ENCODE measurements around the gene SLC16A1.
"Not testable (repeated sequence)": the region's sequence is repeated elsewhere in the genome, so short reads cannot be mapped to it uniquely, and the experiment has no call there.

Gene SLC16A1

GRCh38 chr1:112971006-112971405 is 15.0 kb upstream of the SLC16A1 start:
- DNase-seq (ENCODE audit: low read depth in 2 of 2) = no peak

GRCh38 chr1:112964347-112964746 is 8.4 kb upstream of the SLC16A1 start:
- no peak for DNase-seq (ENCODE audit: low read depth in 2 of 2)

GRCh38 chr1:112961072-112961471 is 5.1 kb upstream of the SLC16A1 start:
- no peak for DNase-seq (ENCODE audit: low read depth in 2 of 2)

- DNase-seq (ENCODE audit: low read depth in 2 of 2) = no peak
These were observed 4.4 kb upstream of the SLC16A1 start for GRCh38 chr1:112960384-112960783.

- not testable (repeated sequence) for DNase-seq (ENCODE audit: low read depth in 2 of 2)
These were observed 2.2 kb upstream of the SLC16A1 start for GRCh38 chr1:112958236-112958635.

- DNase-seq (ENCODE audit: low read depth in 2 of 2) = peak; percentile 74 to 79
These were observed 1.3 kb upstream of the SLC16A1 start for GRCh38 chr1:112957133-112957812.

- no peak for DNase-seq (ENCODE audit: low read depth in 2 of 2)
These were observed 642 bp upstream of the SLC16A1 start for GRCh38 chr1:112956544-112957132.

GRCh38 chr1:112954945-112955772 is 837 bp downstream of the SLC16A1 start:
- DNase-seq (ENCODE audit: low read depth in 2 of 2) = no peak

GRCh38 chr1:112954017-112954650 is 1.9 kb downstream of the SLC16A1 start:
- DNase-seq (ENCODE audit: low read depth in 2 of 2) = no peak

GRCh38 chr1:112950426-112950825 is 5.6 kb downstream of the SLC16A1 start:
- DNase-seq (ENCODE audit: low read depth in 2 of 2) = no peak

GRCh38 chr1:112946683-112947082 is 9.3 kb downstream of the SLC16A1 start:
- no peak for DNase-seq (ENCODE audit: low read depth in 2 of 2)

GRCh38 chr1:112939810-112940209 is 16.2 kb downstream of the SLC16A1 start:
- DNase-seq (ENCODE audit: low read depth in 2 of 2) = no peak

- DNase-seq (ENCODE audit: low read depth in 2 of 2) = no peak
These were observed 17.8 kb downstream of the SLC16A1 start for GRCh38 chr1:112938210-112938609.

GRCh38 chr1:112937495-112937894 is 18.5 kb downstream of the SLC16A1 start:
- no peak for DNase-seq (ENCODE audit: low read depth in 2 of 2)

GRCh38 chr1:112937070-112937469 is 18.9 kb downstream of the SLC16A1 start:
- peak in 1 of 2 experiments; percentile 27 for DNase-seq (ENCODE audit: low read depth in 2 of 2)

- peak; percentile 52 to 57 for DNase-seq (ENCODE audit: low read depth in 2 of 2)
These were observed 20.4 kb downstream of the SLC16A1 start for GRCh38 chr1:112935461-112936111.

- DNase-seq (ENCODE audit: low read depth in 2 of 2) = no peak
These were observed 21.4 kb downstream of the SLC16A1 start for GRCh38 chr1:112934577-112934976.

GRCh38 chr1:112933820-112934571 is 22.0 kb downstream of the SLC16A1 start:
- DNase-seq (ENCODE audit: low read depth in 2 of 2) = no peak

- DNase-seq (ENCODE audit: low read depth in 2 of 2) = no peak
These were observed 26.0 kb downstream of the SLC16A1 start for GRCh38 chr1:112929979-112930378.

- DNase-seq (ENCODE audit: low read depth in 2 of 2) = no peak
These were observed 28.5 kb downstream of the SLC16A1 start for GRCh38 chr1:112927462-112927990.

- DNase-seq (ENCODE audit: low read depth in 2 of 2) = no peak
These were observed 29.1 kb downstream of the SLC16A1 start for GRCh38 chr1:112926858-112927257.

All from fibroblast of skin of left quadriceps (primary cell).